GM19035 (cell line): Measurements from ENCODE around the gene MCUR1.
"Not testable (repeated sequence)": the region's sequence is repeated elsewhere in the genome, so short reads cannot be mapped to it uniquely, and the experiment has no call there.

Source experiments
- ATAC-seq: cut with Tn5 transposase; IDR thresholded peaks from one replicate; pipeline ENCODE4 v1.9.1; 2021; ENCODE audit not compliant: unreplicated experiment

The MCUR1 gene

DNA sequence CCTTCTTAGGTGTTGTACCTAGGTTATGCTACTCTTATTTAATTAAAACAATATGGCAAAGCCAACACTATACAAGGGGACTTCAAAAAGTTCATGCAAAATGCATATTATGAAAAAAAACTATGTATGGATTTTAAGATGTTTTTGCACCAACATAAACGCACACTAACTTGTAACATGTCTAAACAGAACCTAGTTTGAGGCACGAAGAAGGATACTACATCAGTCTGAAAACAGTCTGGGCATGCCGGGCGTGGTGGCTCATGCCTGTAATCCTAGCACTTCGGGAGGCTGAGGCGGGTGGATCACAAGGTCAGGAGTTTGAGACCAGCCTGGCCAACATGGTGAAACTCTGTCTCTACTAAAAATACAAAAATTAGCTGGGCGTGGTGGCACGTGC lies 34.2 kb downstream of the MCUR1 start:
- not testable (repeated sequence) for ATAC-seq

DNA sequence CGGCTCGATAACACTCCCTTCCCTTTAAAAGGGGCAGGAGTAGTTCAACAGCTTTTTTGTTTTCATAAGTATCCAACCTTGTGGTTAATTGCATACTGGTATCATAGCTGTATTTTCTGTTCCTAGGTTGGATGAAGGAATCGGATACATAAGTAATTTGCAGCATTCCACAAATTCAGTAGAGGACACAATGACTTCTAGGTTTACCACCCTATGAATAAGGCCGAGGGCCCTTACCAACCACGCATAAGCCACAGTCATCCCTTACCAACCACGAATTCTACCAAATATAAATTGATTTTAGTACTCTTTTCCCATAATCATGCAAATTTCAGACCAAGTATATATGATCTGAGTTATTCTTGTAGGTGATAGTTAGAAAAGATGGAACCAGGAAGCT lies 36.3 kb downstream of the MCUR1 start:
- no peak for ATAC-seq

GRCh38 chr6:13776602-13777001 lies 37.8 kb downstream of the MCUR1 start:
- no peak for ATAC-seq

GRCh38 chr6:13775466-13775865 lies 38.9 kb downstream of the MCUR1 start:
- not testable (repeated sequence) for ATAC-seq

DNA sequence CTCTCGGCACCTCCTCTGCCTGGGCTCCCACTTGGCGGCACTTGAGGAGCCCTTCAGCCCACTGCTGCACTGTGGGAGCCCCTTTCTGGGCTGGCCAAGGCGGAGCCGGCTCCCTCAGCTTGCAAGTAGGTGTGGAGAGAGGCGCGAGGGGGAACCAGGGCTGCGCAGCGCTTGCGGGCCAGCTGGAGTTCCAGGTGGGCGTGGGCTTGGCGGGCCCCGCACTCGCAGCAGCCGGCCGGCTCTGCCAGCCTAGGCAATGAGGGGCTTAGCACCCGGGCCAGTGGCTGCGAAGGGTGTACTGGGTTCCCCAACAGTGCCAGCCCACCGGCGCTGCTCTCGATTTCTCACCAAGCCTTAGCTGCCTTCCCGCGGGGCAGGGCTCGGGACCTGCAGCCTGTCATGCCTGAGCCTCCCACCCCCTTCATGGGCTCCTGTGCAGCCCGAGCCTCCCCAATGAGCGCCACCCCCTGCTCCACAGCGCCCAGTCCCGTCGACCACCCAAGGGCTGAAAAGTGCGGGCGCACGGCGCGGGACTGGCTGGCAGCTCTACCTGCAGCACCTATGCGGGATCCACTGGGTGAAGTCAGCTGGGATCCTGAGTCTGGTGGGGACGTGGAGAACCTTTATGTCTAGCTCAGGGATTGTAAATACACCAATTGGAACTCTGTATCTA lies 41.9 kb downstream of the MCUR1 start:
- not testable (repeated sequence) for ATAC-seq

DNA sequence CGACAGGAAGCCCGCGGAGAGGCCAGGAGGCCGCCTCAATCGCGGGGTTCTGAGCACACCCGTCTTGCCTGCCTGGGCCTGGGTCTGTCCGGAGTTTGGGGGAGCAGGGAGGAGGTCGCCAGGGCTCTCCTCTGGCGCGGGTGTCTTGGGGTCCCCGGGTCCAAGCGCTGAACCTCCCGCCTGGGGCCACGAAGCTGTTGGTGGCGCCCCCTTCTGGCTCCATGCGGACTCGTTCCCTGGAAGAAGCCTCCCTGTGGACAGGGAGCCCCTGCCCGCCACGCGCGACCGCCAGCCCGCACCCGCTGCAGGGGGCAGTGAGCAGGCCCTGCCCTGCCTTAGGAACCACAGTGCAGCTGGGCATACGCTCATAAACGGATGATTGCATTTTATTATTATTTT lies 44.7 kb downstream of the MCUR1 start:
- ATAC-seq: no peak

DNA sequence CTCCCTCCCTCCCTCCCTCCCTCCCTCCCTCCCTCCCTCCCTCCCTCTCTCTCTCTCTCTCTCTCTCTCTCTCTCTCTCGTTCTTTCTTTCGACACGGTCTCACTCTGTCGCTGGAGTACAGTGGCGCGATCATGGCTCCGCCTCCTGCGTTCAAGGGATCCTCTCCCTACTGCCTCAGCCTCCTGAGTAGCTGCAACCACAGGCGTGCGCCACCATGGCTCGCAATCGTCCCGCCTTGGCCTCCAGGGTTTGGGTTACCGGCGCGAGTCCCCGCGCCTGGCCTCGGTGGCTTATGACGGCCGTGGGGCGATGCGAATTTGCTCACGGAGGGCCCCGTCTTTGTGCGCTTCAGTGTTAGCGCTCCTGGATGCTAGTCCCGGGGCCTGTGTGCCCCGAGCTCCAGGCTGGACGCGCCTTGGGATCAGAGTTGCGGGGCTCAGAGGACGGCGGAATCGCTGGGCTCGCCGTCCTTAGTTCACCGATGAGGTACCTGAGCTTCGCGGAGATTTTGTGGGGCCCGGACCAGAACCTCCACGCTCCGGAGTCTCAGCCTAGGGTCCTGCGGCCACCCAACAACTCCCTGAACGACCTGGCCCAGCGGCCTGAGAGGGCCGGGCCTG lies 45.2 kb downstream of the MCUR1 start:
- ATAC-seq: no peak

GRCh38 chr6:13767121-13767808 lies 47.1 kb downstream of the MCUR1 start:
- no peak for ATAC-seq

GRCh38 chr6:13766201-13766634 lies 48.1 kb downstream of the MCUR1 start:
- no peak for ATAC-seq

GRCh38 chr6:13765570-13765969 lies 48.8 kb downstream of the MCUR1 start:
- ATAC-seq: no peak

- no peak for ATAC-seq
Observed at GRCh38 chr6:13764996-13765395, 49.4 kb downstream of the MCUR1 start.

DNA sequence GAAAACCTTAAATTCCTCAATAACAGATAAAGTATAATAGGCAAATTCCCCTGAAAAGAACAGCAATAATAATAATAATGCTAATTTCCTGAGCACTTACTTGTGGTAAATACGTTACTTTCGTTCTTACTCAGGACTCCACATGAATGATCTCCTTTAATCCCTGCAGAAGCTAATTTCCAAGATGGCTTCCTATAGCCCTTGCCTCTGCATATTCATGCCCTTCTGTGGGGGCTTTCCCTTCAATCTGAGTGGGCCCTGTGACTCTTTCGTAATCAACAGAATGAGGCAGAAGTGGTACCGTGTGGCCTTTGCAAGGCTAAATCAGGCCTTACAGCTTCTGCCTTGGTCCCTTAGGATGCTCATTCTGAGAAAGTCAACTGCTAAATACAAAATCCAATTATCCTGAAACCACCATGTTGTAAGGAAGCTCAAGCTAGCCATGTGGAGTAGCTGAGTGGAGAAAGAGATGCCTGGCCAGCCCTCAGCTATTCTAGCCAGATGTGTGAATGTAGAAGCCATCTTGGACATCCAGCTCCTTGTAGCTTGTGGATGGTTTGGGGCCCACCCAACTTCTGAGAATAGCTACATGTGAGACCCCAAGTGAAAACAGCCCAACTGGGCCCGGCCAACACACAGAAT lies 50.5 kb downstream of the MCUR1 start:
- peak; percentile 42 for ATAC-seq

DNA sequence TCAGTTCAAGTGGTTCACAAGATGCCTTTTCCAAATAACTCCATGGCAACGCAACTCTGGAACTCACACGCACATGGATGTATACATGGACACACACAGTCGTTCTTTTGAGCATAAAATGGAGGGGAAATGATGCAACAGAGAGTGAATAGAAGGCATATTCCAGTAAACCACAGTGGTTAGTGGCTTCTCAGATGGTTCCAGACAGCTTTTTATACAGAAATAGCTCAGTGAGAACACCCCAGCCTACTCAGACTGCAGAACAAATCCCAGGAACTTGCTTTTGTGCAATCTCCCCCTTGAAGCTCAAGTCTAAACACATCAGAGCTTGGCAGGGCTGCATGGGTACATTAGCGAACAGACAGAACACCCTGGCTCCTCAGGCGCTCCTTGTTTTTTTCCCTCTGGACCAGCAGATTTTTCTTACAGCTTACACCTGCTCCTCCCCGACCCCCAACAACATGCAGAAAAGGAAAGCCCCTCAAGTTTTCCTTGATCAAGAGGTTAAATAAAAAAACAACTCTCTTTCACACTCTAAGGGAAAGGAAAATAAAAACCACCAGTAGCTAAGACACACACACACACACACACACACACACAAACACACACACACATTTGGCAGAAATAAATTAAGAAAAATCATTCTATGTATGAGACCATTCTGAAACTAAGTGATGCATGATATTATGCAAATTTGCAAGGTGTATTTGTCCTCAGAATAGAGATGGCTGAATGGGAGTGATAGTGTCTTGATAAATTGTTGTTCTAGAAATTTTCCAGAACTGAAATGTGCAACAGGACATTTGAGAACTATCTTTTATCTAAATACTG lies 51.5 kb downstream of the MCUR1 start:
- no peak for ATAC-seq

DNA sequence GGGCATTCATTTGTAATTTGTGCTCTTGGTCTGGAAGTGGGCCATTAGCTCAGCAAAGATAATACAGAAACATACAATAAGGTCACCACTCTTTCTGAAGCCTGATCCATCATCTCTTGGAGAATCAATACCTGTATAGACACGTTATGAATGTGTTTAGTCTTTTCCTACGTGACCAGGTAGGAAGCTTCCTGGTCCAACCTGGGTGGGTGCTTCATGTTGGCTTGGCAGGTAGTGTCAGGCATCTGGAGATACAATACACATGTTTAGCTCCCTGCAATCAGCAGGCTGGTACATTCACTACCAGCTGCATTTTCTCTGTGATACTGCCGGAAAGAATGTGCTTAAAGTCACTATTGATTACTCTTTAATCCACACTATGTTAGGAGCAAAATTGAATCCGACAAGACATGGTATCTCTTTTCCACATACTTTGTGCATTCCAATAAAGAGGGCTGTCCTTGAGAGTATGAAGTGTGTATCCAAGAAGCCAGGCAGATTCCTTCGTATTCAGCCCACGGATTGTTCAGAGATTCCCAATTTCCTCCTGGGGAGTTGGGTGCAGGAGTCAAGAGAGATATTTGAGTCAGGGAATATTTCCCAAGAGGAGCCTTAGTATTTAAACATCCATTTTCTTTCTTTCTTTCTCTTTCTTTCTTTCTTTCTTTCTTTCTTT lies 52.9 kb downstream of the MCUR1 start:
- no peak for ATAC-seq

DNA sequence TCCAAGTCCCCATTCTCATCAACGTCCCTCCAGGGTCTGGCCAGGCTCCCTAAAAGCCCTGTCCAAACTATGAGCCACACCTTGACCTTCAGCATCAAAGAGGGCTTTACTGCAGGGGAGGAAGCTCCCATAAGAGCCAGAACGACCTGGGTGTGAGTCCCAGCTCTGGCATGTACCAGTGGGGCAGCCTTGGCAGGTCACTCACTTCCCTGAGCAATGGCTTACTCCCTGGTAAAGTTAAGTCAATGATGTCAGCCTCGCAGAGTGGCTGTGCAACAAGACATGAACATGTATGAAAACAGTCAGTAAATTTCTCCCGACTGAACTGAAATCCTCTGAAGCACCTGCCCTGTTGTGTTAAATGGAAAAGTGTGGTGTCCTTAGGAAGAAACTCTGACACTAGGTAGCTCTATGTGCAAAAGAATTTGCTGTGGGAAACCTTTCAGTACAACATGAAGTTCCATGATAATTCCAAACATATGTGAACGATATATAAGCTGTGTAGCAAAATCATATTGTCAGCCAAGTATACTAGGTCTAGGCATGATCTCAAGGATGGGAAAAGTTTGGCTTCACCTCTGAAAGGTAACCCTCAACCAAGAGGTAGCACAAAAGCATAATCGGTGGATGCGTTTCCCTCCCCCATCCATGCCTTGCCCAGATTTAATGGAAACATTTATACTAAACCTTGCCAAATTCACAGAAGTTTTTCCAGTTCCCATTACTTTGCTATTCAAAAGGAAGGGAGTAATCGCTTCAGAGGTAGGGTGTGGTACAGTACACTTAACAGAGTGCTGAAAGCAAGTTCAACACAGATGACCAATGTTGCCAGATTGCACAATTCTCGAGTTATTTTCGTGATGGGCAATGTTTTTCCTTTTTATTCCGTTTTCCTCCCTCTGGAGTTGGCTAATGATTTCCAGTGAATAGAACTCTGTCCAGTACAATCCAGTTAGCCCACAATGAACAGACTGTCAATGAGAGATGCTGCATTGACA lies 53.8 kb downstream of the MCUR1 start:
- no peak for ATAC-seq

DNA sequence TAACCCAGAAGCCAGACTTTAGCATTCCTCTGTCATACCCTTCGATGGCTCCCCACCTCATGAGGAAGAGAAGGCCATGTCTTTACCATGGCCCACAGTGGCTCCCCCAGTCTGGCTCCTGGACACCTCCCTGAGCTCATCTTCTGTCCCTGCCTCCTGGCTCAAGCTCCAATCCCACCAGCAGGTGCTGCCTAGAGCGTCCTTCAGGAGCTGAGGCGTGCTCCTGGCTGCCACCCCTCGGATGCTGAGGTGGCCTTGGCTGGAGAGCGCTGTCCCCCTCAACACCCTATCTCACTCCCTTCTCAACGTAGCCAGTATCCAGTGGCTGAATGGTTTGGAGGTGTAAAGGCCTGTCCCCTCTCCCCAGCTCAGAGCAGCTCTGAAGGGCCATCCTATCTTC lies 55.3 kb downstream of the MCUR1 start:
- ATAC-seq: no peak

DNA sequence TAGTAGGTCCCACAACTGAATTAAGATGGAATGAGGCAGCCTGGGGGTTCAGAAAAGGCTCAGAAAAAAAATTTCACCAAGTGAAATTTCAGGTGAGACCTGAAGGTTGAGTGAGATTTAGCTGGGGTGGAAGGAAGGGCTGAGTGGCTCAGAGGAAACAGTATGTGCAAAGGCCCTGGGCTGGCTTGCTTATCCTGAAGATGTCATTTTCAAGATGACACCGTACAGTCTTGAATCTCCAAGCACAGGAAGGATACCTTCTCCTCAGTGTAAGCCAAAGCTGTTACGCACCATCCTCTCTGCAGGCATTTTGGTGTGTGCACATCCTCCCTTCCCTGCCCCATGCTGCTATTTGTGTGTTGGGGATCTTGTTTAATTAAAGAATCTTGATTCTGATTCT lies 59.7 kb downstream of the MCUR1 start:
- no peak for ATAC-seq

- no peak for ATAC-seq
Observed at GRCh38 chr6:13743736-13744127, 70.6 kb downstream of the MCUR1 start.
